HepG2 (cell line): Measurements from ENCODE around the gene TIMM23. TPM values are rescaled to one million over a fixed set of nuclear protein-coding genes. Genes with fewer than 3 reads are reported as not detected.

Source experiments
- AHR ChIP-seq: IDR thresholded peaks from 2 replicates; pipeline ENCODE4 v1.6.1; 2018; ENCODE audit warnings: missing genetic modification reagents, missing compliant biosample characterization
- GTF2F1 ChIP-seq: fragments of 150-350 bp; IDR thresholded peaks from 2 replicates; pipeline ENCODE4 v1.6.1; 2014; ENCODE audit warnings: low read length
- KLF6 ChIP-seq: IDR thresholded peaks from 2 replicates; pipeline ENCODE4 v1.8.0; 2016; ENCODE audit warnings: missing biosample characterization, missing genetic modification reagents
- NFE2L2 ChIP-seq: fragments of 150-350 bp; IDR thresholded peaks from 2 replicates; pipeline ENCODE4 v1.6.1; 2014; ENCODE audit warnings: low read length
- NR2F1 ChIP-seq, 2 experiments: fragments of 450-650 bp in 1 of 2; formaldehyde crosslinking in 1 of 2; IDR thresholded peaks; 2 replicates each; pipeline versions ENCODE4 v1.5.0 to v1.6.1; 2016 to 2020; ENCODE audit warnings: mild to moderate bottlenecking in 1 of 2, missing compliant biosample characterization in 1 of 2, missing genetic modification reagents in 1 of 2, moderate library complexity in 1 of 2
- NR2F6 ChIP-seq, 2 experiments: IDR thresholded peaks; 2 replicates each; pipeline ENCODE4 v1.6.1; 2016; ENCODE audit warnings: antibody characterized with exemption in 1 of 2, mild to moderate bottlenecking in 1 of 2
- PHF8 ChIP-seq: sonication (generic); formaldehyde crosslinking; IDR thresholded peaks from 2 replicates; pipeline ENCODE4 v1.5.0; 2020; ENCODE audit warnings: missing genetic modification reagents
- POLR2G ChIP-seq: fragments of 200-400 bp; formaldehyde crosslinking; IDR thresholded peaks from 2 replicates; pipeline ENCODE4 v1.6.1; 2018; ENCODE audit warnings: mild to moderate bottlenecking, low read depth, low read length, moderate library complexity
- PPARG ChIP-seq: conservative IDR thresholded peaks from 2 replicates; pipeline ENCODE4 v1.6.1; 2016; ENCODE audit warnings: missing biosample characterization, missing genetic modification reagents
- STAG1 ChIP-seq: sonication (generic); formaldehyde crosslinking; IDR thresholded peaks from 2 replicates; pipeline ENCODE4 v1.4.0; 2020; ENCODE audit warnings: missing genetic modification reagents
- TGIF2 ChIP-seq: IDR thresholded peaks from 2 replicates; pipeline ENCODE4 v1.6.1; 2016; ENCODE audit warnings: control low read depth, missing compliant biosample characterization
- ZFYVE20 ChIP-seq: sonication (generic); formaldehyde crosslinking; IDR thresholded peaks from 2 replicates; pipeline ENCODE4 v1.8.0; 2023; ENCODE audit warnings: low read depth, mild to moderate bottlenecking, moderate library complexity, missing genetic modification reagents, borderline replicate concordance
- ZNF335 ChIP-seq: sonication (generic); formaldehyde crosslinking; IDR thresholded peaks from 2 replicates; pipeline ENCODE4 v1.4.0; 2020; ENCODE audit warnings: missing genetic modification reagents
- ZNF446 ChIP-seq: sonication (generic); formaldehyde crosslinking; IDR thresholded peaks from 2 replicates; pipeline ENCODE4 v1.5.0; 2020; ENCODE audit warnings: mild to moderate bottlenecking, missing genetic modification reagents
- ZNF451 ChIP-seq: sonication (generic); formaldehyde crosslinking; IDR thresholded peaks from 2 replicates; pipeline ENCODE4 v1.5.0; 2020; ENCODE audit warnings: mild to moderate bottlenecking, missing genetic modification reagents
- ZNF703 ChIP-seq: sonication (generic); formaldehyde crosslinking; IDR thresholded peaks from 2 replicates; pipeline ENCODE4 v1.5.1; 2020; ENCODE audit warnings: missing genetic modification reagents, mild to moderate bottlenecking, moderate library complexity, borderline replicate concordance
- ZNF749 ChIP-seq: sonication (generic); formaldehyde crosslinking; IDR thresholded peaks from 2 replicates; pipeline ENCODE4 v1.8.0; 2022; ENCODE audit warnings: mild to moderate bottlenecking, missing genetic modification reagents, moderate library complexity, borderline replicate concordance
- ZNF766 ChIP-seq: sonication (generic); formaldehyde crosslinking; IDR thresholded peaks from 2 replicates; pipeline ENCODE4 v1.5.0; 2020; ENCODE audit warnings: missing genetic modification reagents, borderline replicate concordance
- polyA plus RNA-seq, 8 experiments: library from polyadenylated mRNA; depleted of rRNA in 3 of 8; stranded (reverse) in 7 of 8; unstranded in 1 of 8; fragments of >200 nt; fragmentation: Illumina TruSeq in 4 of 8; extraction: Trizol in 4 of 8; gene quantifications; 2 replicates each; pipeline versions ENCODE4 v1.2.1 to v1.2.3, GENCODE V29; 2011 to 2016; ENCODE audit warnings: low read depth in 4 of 8, missing spikeins in 1 of 8, mixed read lengths in 1 of 8; ENCODE audit not compliant: insufficient read depth in 1 of 8
- total RNA-seq, 5 experiments: library from RNA; depleted of rRNA; stranded (reverse); fragments of >200 nt; fragmentation: Illumina TruSeq; extraction: Trizol; gene quantifications; 2 replicates each; pipeline ENCODE4 v1.2.3, GENCODE V29; 2016; ENCODE audit warnings: low read depth in 1 of 5
- TF ChIP-seq, protein P1 (sequence below): sonication (generic); formaldehyde crosslinking; IDR thresholded peaks from 2 replicates; pipeline ENCODE4 v1.5.0; 2020; ENCODE audit warnings: missing genetic modification reagents
- TF ChIP-seq, protein P2 (sequence below): sonication (generic); formaldehyde crosslinking; IDR thresholded peaks from 2 replicates; pipeline ENCODE4 v1.8.1; 2023; ENCODE audit warnings: mild to moderate bottlenecking, moderate library complexity, missing genetic modification reagents
- TF ChIP-seq, protein P3 (sequence below): IDR thresholded peaks from 2 replicates; pipeline ENCODE4 v1.6.1; 2012; ENCODE audit warnings: low read depth, low read length, improper control_type of control experiment

The TIMM23 gene
- total and polyA plus RNA-seq, 2 of the 13 experiments (the other 11 are each of a cell fraction or from before 2014, with no cell fraction given) = 80.2 to 98.6 TPM

DNA sequence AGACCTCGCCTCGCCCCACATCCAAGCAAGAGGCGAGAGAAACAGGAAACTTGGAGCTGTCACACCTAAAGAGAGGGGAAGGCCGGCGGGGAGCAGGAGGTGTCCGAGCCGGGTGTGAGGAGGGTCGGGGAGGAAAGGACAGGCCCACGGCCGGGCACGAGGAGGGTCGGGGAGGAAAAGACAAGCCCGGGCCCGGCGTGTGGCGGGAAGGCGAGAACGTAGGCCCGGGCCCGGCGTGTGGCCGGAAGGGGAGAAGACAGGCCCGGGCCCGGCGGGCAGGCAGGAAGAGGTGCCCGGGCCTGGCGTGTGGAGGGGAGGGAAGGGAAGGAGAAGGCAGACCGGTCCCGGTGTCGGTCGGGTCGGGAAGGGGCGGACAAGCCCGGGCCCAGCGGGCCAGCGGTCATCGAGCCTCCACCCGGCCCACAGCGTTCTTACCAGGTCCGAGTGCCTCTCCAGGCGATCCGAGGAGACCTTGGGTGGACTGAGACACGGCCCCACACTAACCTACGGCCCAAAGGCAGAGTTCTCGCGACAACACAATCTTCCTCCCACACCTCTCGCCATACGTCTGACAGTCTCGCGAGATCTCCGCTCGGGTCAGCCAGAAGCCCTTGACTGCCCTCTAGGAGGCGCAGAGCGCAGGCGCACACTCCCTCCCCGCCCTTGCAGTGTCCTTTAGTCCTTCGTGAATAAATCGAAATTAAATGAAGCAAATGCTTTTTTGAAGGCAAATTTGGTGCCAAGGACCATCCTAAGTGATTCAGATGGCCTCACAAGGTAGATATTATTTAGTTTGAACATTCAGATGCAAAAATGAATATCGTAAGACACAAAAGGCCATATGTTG is 58.0 kb downstream of the TIMM23 start, which contains the start of gene NCOA4 (continued):
- TF ChIP-seq, protein P1, sequence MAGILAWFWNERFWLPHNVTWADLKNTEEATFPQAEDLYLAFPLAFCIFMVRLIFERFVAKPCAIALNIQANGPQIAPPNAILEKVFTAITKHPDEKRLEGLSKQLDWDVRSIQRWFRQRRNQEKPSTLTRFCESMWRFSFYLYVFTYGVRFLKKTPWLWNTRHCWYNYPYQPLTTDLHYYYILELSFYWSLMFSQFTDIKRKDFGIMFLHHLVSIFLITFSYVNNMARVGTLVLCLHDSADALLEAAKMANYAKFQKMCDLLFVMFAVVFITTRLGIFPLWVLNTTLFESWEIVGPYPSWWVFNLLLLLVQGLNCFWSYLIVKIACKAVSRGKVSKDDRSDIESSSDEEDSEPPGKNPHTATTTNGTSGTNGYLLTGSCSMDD (CRISPR knock-in tag) = no peak
- no peak for TF ChIP-seq KLF6
- peak; percentile 57; the same call in 1 of the 2 replicates for TF ChIP-seq AHR (CRISPR knock-in tag)
- peak; percentile 60; the same call in 1 of the 2 replicates for TF ChIP-seq ZNF446 (CRISPR knock-in tag)
- TF ChIP-seq ZNF749 (CRISPR knock-in tag) = peak; percentile 42; the same call in 1 of the 2 replicates
- TF ChIP-seq, protein P2, sequence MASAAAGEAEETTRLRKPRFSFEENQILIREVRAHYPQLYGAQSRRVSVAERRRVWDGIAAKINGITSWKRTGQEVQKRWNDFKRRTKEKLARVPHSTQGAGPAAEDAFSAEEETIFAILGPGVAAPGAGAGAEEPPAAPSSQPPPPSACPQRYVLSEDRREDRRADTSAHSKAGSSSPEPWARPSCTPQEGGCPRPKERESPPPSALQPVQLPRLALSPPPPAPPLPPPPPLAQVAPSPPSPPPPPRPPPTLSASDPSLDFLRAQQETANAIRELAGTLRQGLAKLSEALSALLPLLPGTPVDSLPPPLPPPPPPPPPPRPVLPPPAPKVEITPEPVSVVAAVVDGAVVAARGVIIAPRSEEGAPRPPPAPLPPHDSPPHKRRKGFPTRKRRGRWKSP (CRISPR knock-in tag) = peak; percentile 79
- TF ChIP-seq TGIF2 = peak; percentile 77
- no peak for TF ChIP-seq NFE2L2
- TF ChIP-seq ZNF703 (CRISPR knock-in tag) = no peak; the same call in 1 of the 2 replicates
- TF ChIP-seq, protein P3, sequence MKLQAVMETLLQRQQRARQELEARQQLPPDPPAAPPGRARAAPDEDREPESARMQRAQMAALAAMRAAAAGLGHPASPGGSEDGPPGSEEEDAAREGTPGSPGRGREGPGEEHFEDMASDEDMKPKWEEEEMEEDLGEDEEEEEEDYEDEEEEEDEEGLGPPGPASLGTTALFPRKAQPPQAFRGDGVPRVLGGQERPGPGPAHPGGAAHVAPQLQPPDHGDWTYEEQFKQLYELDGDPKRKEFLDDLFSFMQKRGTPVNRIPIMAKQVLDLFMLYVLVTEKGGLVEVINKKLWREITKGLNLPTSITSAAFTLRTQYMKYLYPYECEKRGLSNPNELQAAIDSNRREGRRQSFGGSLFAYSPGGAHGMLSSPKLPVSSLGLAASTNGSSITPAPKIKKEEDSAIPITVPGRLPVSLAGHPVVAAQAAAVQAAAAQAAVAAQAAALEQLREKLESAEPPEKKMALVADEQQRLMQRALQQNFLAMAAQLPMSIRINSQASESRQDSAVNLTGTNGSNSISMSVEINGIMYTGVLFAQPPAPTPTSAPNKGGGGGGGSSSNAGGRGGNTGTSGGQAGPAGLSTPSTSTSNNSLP = peak; percentile 30; the same call in 1 of the 2 replicates
- TF ChIP-seq PHF8 = peak; percentile 83
- no peak for TF ChIP-seq GTF2F1
- peak; percentile 95 for TF ChIP-seq POLR2G
- TF ChIP-seq ZFYVE20 (CRISPR knock-in tag) = no peak
- TF ChIP-seq ZNF766 (CRISPR knock-in tag) = peak; percentile 84
- no peak for TF ChIP-seq NR2F1 (CRISPR knock-in tag; IDR thresholded peaks at IDR 0.05)
- peak; percentile 43 for TF ChIP-seq PPARG (CRISPR knock-in tag)
- 0 out of 2 replicates have a peak, but pooled peaks have one; percentile 22 for TF ChIP-seq ZNF451
- TF ChIP-seq STAG1 (CRISPR knock-in tag) = peak; percentile 51; the same call in 1 of the 2 replicates
- TF ChIP-seq ZNF335 = peak; percentile 36; the same call in 1 of the 2 replicates
- TF ChIP-seq NR2F6 (IDR thresholded peaks at IDR 0.05) = peak; percentile 14; the same call in 1 of the 2 replicates
- TF ChIP-seq NR2F6 (CRISPR knock-in tag; IDR thresholded peaks at IDR 0.05) = peak; percentile 52; the same call in 1 of the 2 replicates
